OCI-LY1 (cell line): ENCODE measurements around the gene CA12.

Source experiments
- H2AFZ ChIP-seq: fragments of 200-600 bp; sonication (generic), shearing (Covaris generic); 2 replicates; pipeline ENCODE4 v1.6.0; 2014; ENCODE audit warnings: antibody characterized with exemption, mild to moderate bottlenecking, low read length
- H3F3A ChIP-seq: fragments of 200-600 bp; sonication (generic), shearing (Covaris generic); 2 replicates; pipeline ENCODE4 v1.6.0; 2014; ENCODE audit warnings: mild to moderate bottlenecking, antibody characterized with exemption, low read length, moderate library complexity; ENCODE audit not compliant: insufficient read depth
- H3K27ac ChIP-seq: fragments of 200-600 bp; sonication (generic); 2 replicates; pipeline ENCODE4 v1.5.1; 2014; ENCODE audit warnings: low read length, mixed run types, mild to moderate bottlenecking, low read depth; ENCODE audit not compliant: poor library complexity, severe bottlenecking
- H3K27me3 ChIP-seq: fragments of 200-600 bp; sonication (generic); 2 replicates; pipeline ENCODE4 v1.6.0; 2014; ENCODE audit warnings: antibody characterized with exemption, mild to moderate bottlenecking, low read length, moderate library complexity; ENCODE audit not compliant: insufficient read depth
- H3K36me3 ChIP-seq: fragments of 200-600 bp; sonication (generic); 2 replicates; pipeline ENCODE4 v1.6.1; 2014; ENCODE audit warnings: mild to moderate bottlenecking, antibody characterized with exemption, low read length, moderate library complexity, mixed read lengths; ENCODE audit not compliant: insufficient read depth
- H3K4me1 ChIP-seq: fragments of 200-600 bp; sonication (generic); 2 replicates; pipeline ENCODE4 v1.5.1; 2014; ENCODE audit warnings: mild to moderate bottlenecking, low read length, moderate library complexity; ENCODE audit not compliant: insufficient read depth, severe bottlenecking
- H3K4me2 ChIP-seq: fragments of 200-600 bp; sonication (generic), shearing (Covaris generic); 2 replicates; pipeline ENCODE4 v1.6.1; 2014; ENCODE audit warnings: low read length
- H3K4me3 ChIP-seq: fragments of 200-600 bp; sonication (generic); 2 replicates; pipeline ENCODE4 v1.5.1; 2014; ENCODE audit warnings: low read length, low read depth, mild to moderate bottlenecking, mixed read lengths; ENCODE audit not compliant: poor library complexity, severe bottlenecking
- H3K79me2 ChIP-seq: fragments of 200-600 bp; shearing (Covaris generic); 2 replicates; pipeline ENCODE4 v1.6.1; 2016; ENCODE audit warnings: mixed run types, low read length, mixed read lengths; ENCODE audit not compliant: insufficient read depth
- H3K9ac ChIP-seq: fragments of 200-600 bp; sonication (generic), shearing (Covaris generic); 2 replicates; pipeline ENCODE4 v1.6.1; 2014; ENCODE audit warnings: mild to moderate bottlenecking, low read length, mixed read lengths
- H3K9me2 ChIP-seq: fragments of 200-600 bp; sonication (generic), shearing (Covaris generic); 2 replicates; pipeline ENCODE4 v1.6.1; 2014; ENCODE audit warnings: low read depth, mild to moderate bottlenecking, low read length, mixed read lengths
- H3K9me3 ChIP-seq: fragments of 200-600 bp; shearing (Covaris generic); 2 replicates; pipeline ENCODE4 v1.6.1; 2014; ENCODE audit warnings: low read length, mixed read lengths
- H4K20me1 ChIP-seq: fragments of 200-600 bp; sonication (generic), shearing (Covaris generic); 2 replicates; pipeline ENCODE4 v1.6.0; 2016; ENCODE audit warnings: mild to moderate bottlenecking, low read length; ENCODE audit not compliant: insufficient read depth
- EZH2 ChIP-seq: fragments of 200-600 bp; sonication (generic), shearing (Covaris generic); IDR thresholded peaks from 2 replicates; pipeline ENCODE4 v1.8.0; 2017; ENCODE audit warnings: borderline replicate concordance, mixed run types, mild to moderate bottlenecking, antibody characterized with exemption, low read length, moderate library complexity, mixed read lengths
- TF ChIP-seq, protein P1 (sequence below): fragments of 200-600 bp; sonication (generic), shearing (Covaris generic); IDR thresholded peaks from 2 replicates; pipeline ENCODE4 v1.5.1; 2017; ENCODE audit warnings: mild to moderate bottlenecking, antibody characterized with exemption, low read length, moderate library complexity, mixed read lengths

Gene CA12

DNA sequence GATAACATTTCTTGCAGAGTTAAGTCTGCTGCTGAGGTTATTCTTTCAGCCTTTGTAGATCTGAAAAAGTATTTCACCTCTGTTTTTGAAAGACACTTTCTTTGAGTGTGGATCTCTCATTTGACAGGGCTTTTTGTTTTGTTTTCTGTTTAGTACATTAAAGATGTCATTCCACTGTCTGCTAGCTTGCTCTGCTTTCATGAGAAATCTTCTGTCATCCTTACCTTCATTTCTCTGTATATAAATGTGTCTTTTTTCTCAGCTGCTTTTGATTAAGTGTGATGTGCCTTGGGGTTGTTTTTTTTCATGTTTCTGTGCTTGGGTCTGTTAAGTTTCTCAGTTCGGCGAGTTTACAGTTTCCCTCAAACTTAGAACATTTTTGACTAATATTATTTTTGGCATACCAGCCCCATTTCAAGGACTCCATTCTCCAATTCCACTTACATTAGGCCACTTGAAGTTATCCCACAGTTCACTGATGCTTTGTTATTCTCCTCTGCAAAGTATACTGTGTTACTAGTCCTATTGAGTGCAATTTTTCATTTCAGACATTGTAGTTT lies 43.9 kb upstream of the CA12 start:
- no peaks in the 10 kb centered on the region for H3K9me2 ChIP-seq
- no peak overlapping the region for H3K27ac ChIP-seq
- H3K4me3 ChIP-seq: no peak overlapping the region
- peaks cover 7% of the 10 kb centered on the region for H3K4me1 ChIP-seq
- H2AFZ ChIP-seq: no peak overlapping the region
- no peaks in the 10 kb centered on the region for H3K9me3 ChIP-seq
- no peaks in the 10 kb centered on the region for H3F3A ChIP-seq
- no peaks in the 10 kb centered on the region for H3K27me3 ChIP-seq
- no peaks in the 10 kb centered on the region; the same call in 1 of the 2 replicates for H3K36me3 ChIP-seq
- no peak for TF ChIP-seq EZH2
- TF ChIP-seq, protein P1, sequence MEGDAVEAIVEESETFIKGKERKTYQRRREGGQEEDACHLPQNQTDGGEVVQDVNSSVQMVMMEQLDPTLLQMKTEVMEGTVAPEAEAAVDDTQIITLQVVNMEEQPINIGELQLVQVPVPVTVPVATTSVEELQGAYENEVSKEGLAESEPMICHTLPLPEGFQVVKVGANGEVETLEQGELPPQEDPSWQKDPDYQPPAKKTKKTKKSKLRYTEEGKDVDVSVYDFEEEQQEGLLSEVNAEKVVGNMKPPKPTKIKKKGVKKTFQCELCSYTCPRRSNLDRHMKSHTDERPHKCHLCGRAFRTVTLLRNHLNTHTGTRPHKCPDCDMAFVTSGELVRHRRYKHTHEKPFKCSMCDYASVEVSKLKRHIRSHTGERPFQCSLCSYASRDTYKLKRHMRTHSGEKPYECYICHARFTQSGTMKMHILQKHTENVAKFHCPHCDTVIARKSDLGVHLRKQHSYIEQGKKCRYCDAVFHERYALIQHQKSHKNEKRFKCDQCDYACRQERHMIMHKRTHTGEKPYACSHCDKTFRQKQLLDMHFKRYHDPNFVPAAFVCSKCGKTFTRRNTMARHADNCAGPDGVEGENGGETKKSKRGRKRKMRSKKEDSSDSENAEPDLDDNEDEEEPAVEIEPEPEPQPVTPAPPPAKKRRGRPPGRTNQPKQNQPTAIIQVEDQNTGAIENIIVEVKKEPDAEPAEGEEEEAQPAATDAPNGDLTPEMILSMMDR: no peak
- H3K79me2 ChIP-seq: no peaks in the 10 kb centered on the region
- H4K20me1 ChIP-seq: no peaks in the 10 kb centered on the region
- no peak overlapping the region for H3K4me2 ChIP-seq
- H3K9ac ChIP-seq: no peak overlapping the region

DNA sequence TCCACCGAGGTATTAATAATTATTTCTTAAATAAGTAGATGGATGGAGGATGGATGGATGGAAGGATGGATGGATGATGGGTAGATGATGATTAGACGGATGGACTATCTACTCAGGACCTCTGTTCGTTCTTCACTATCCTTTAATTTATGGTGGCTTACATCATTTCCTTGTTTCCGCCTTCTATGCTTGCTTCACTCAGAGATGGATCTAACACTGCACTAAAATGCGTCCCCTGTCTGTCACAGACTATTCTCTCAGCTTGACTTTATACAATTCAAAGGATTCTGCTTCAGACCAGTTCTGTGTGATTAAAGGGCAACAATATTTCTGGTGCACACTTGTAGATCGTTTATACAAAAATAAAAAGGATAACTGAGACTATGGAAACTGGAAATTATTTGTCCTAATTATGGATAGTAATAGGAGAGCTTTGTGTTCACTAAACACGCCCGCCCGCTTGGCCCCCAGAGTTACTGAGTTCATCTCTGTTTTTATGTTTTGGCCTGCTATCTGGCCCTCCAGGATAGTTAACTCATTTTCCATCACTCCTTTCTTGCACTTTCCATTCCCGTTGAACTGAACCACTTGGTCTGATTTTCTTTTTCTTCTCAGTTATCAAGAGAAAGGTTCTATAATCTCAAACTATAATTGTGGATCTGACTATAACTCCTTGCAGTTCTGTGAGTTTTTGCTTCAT lies 41.4 kb upstream of the CA12 start:
- no peak for TF ChIP-seq EZH2
- TF ChIP-seq, protein P1: no peak
- Histone ChIP-seq H3K9ac (no peak overlapping the region), H3K9me2 (no peaks in the 10 kb centered on the region), H3K9me3 (no peaks in the 10 kb centered on the region), H3K4me3 (no peak overlapping the region), H3K27me3 (no peaks in the 10 kb centered on the region), H3K27ac (no peak overlapping the region), H3K4me2 (no peak overlapping the region), H4K20me1 (no peaks in the 10 kb centered on the region), H3F3A (no peaks in the 10 kb centered on the region), H3K79me2 (no peaks in the 10 kb centered on the region), H2AFZ (no peak overlapping the region), H3K36me3 (no peaks in the 10 kb centered on the region; the same call in 1 of the 2 replicates), H3K4me1 (peaks cover 11% of the 10 kb centered on the region)

DNA sequence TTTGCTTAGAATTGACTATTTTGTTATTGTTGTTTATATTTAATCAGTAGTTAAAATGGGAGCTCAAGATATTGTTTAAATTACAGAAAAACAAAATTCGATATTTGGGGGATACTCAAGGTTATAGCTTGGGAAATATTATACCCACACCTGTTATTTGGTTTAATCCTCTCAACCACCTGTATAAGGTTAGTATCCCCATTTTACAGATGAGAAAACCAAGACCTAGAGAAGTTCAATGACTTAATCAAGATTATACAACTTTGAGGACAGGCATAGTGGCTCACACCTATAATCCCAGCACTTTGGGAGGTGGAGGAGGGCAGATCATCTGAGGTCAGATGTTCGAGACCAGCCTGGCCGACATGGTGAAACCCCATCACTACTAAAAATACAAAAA lies 39.8 kb upstream of the CA12 start:
- Histone ChIP-seq H2AFZ (no peak overlapping the region; the same call in 1 of the 2 replicates), H3K4me2 (no peak overlapping the region), H3K4me3 (no peak overlapping the region), H3K36me3 (no peaks in the 10 kb centered on the region; the same call in 1 of the 2 replicates), H3F3A (no peaks in the 10 kb centered on the region), H3K79me2 (no peaks in the 10 kb centered on the region), H3K27ac (no peak overlapping the region), H4K20me1 (no peaks in the 10 kb centered on the region), H3K27me3 (no peaks in the 10 kb centered on the region), H3K9me3 (no peaks in the 10 kb centered on the region), H3K4me1 (peaks cover 11% of the 10 kb centered on the region), H3K9me2 (no peaks in the 10 kb centered on the region), H3K9ac (no peak overlapping the region)
- no peak for TF ChIP-seq EZH2
- TF ChIP-seq, protein P1: no peak
